Measurements from ENCODE around the gene BNC2. TPM values are rescaled to one million over a fixed set of nuclear protein-coding genes. Genes with fewer than 3 reads are reported as not detected.

The BNC2 gene
- total RNA-seq, 1 experiment from 2014 or later: 3.1 TPM

DNA sequence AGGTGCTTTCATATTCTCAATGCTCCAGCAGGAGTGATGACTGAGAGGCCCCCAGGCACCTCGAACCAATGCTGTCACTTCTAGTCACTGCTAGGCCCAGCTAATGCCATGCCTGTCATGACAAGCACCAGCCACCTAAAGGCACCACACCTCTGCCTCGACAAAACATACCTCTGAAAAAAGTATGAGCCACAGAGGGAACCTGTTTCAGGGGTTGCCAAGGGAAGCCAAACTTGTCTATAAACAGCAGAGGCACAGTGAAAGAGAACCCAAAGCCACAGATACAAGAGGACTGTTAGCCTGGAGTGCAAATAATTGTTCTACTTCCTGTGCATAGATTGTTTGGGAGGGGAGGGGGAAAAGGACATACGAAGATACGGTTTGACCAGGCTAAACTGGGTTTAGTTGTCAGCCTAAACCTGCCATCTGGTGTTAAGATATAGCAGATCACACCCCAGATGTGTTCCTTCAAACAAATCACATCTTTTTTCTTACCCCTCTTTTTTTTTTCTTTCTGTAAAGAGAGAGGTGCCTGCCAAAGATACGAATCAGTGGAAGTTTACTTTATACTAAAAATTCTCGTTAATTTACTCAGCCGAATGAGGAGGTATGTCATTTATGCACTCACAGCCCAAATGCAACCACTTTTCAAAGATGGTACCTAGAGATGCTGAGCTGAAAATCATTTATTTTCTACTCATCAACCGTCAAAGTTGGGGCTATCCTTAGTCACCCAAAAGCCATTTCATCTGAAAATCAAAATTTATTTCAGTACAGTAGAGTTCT lies 45.7 kb downstream of the BNC2 start:
- DNase-seq (ENCODE audit: low spot score): no peak
- in situ Hi-C loops (cut with HindIII; ENCODE audit: low sequenced_read_pairs): no loop called here

DNA sequence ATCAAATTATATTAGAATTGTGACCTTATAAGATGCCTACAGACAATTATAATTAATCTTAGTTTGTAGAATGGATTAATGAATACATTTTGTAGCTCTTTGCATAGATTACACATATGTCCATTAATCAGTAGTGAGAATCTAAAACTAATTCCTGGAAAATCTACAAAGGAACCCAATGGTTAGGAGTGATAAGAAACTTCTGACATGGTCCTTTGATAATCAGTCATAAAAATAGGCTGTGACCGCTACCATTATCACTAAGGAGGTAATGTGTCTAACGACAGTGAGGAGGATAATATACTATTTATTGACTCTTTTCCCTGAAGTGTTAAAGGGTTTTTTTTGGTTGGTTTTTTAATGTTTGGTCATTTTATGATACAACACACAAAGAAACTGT lies 46.6 kb downstream of the BNC2 start:
- no peak for DNase-seq (ENCODE audit: low spot score)
- in situ Hi-C loops (cut with HindIII; ENCODE audit: low sequenced_read_pairs): no loop called here

DNA sequence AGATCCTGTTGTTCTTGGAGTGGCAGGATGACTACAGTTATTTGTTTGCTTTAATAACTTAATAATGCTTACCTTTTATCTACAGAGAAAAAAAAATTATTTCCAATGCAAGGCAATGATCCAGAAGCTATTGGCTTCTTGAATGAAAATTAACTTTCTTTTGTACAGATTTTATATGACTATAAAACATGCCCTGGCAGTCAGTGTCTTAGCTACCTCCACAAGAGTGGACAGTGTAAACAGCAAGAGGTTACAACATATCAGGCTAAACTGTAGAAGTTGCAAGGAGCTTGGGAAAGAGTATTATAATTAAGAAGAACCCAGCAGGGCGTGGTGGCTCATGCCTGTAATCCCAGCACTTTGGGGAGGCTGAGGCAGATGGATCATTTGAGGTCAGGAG lies 49.1 kb downstream of the BNC2 start:
- DNase-seq (ENCODE audit: low spot score): no peak
- in situ Hi-C loops (cut with HindIII; ENCODE audit: low sequenced_read_pairs): no loop called here

DNA sequence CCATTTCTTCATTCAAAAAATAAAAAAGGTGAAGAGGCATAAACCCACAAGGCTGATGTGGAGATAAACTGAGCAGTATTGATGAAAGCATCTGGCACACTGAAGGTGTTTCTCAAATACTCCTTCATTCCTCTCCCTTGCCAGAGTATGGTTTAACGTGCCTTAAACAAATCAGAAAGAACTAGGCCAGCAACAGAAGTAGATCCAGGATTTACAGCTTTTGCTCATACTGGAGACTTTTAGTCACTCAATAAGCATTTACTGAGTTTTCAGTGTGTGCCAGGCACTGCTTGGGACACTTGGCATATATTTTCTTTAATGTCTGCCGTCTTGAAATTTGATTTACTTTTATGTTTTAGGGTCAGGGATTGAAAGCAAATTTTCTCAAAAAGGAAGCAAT lies 53.0 kb downstream of the BNC2 start:
- in situ Hi-C loops (cut with HindIII; ENCODE audit: low sequenced_read_pairs): no loop called here
- no peak for DNase-seq (ENCODE audit: low spot score)

DNA sequence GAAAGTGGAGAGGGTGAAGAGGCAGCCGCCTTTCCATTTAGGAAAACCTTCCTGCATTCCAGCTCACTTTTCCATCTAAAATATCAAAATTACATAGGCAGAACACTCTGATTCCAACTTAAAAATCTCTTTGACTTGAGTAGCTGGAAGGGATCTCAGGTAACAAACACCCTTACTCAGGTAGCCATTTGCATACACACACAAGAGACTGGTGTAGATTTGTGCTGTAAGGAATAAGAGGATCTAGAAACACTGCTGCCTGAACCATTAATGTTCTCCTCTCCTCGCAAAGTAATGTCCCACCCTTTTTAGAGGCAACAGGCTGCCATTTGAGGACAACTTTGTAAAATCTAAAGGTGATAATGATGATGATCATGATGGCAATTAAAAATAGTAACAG lies 53.5 kb downstream of the BNC2 start:
- in situ Hi-C loops (cut with HindIII; ENCODE audit: low sequenced_read_pairs): no loop called here
- DNase-seq (ENCODE audit: low spot score): no peak

DNA sequence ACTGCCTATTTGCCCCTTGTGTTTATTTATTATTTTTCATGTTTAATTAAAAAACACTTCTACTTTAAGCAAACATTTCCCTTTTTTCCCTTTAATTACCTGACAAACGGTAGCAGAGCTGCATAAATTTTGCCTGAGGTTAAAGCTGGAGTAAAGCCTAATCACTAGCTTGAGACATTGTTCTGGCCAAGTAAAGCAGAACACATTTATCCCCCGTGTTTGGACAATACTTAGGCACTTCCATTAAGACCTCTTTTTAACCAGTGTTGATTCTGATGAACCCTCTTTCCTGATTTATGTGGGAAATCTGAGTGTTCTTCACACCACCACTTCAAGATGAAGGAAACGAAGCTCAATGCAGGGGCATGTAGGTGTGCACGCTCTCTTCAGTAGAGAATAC lies 54.5 kb downstream of the BNC2 start:
- no peak for DNase-seq (ENCODE audit: low spot score)
- in situ Hi-C loops (cut with HindIII; ENCODE audit: low sequenced_read_pairs): no loop called here

DNA sequence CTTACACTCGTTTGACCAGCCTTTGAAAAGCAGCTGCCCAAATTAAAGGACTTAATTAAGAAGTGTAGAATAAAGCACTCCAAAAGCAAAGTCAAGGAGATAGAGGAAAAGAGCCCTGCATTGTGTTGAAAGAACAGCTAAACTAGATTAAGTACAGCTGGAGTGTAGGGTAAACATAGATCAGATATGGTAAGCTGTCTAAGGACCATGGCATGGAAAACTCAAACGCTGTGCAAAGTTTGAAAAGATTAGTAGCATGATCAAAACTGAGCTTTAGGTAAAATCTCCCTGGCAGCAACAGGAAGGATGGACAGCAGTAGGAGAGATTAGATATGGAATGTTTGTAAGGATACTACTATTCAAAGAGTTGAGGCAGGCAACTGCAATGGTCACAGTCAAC lies 55.4 kb downstream of the BNC2 start:
- in situ Hi-C loops (cut with HindIII; ENCODE audit: low sequenced_read_pairs): no loop called here
- DNase-seq (ENCODE audit: low spot score): no peak

DNA sequence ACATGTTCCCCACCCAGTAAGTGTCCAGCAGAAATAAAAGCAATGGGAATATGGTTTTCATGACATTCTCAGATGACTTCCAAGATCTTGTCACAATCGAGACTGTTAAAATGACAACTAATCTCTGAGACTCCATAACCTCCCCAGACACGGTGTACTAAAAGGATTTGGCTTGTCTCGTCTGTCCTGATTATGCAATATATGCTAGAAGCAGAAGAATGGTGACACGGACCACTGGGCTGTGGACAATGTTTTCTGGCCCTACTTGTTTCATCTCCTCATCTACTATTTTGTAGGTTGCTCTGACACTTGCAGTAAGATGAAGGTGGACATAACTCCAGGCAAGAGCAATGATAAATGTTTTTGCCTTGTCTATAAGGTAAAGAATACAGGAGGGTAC lies 56.6 kb downstream of the BNC2 start:
- in situ Hi-C loops (cut with HindIII; ENCODE audit: low sequenced_read_pairs): no loop called here
- DNase-seq (ENCODE audit: low spot score): no peak

DNA sequence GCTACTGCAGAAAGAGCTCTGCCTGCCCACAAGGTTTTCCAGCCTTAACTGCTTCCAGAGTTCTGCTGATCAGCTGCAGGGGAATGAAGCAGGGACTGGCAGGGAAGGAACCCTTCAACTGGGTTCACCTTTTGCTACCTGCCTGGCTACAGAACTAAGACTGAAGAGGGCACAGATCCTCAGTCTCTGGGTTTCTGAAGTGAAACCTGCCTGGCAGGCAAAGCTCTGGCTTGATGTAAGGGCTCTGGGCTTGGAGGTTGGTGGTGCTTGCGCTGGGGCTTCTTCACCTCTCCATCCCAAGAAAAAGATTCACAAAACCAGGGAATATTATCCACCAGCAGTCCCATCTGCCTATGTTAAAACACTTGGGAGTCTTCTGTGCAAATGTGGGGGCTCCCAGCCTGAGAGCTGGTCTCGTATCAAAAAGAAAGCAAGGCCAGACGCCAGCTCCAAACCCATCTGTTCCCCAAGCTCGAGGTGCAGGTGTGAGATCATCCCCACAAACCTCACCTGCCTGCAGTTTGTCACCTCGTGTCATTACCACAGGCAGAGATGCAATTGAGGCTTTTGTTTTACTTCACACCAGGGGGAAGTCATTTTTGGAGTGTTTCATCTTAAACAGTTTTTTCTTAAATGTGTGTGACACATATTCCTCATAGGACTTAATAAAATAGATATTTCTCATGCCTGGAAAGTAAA lies 58.3 kb downstream of the BNC2 start:
- DNase-seq (ENCODE audit: low spot score): no peak

DNA sequence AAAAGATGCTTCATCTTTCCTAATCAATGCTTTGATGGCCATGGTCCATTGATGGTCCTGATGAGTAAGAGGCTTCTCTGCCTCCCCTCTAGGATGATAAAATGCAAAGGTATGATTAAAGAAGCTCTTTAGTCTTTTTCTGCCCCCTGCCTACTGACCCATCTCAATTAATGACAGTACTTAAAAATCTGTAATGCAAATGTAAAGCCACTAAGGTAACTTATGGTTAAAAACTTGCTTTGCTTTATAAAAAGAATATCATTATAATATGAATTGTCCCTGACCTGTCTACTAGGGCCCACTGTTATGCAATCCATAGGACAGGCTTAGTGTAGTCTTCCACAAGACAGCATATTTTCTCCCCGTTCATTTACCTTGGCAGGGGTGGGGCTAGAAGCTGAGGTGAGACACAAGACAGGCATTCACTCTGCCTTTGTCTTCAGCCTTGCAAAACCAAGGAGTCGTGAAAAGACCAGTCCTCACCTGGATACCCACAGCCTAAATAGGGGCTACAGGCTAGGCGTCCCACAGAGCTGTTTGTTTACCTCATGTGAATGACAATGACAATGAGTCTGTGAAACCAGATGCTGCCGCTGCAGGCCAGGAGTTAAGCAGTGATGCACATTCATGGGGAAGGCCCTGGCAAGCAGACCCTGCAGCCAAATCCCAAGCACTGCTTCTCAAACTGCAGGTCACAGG lies 60.4 kb downstream of the BNC2 start:
- in situ Hi-C loops (cut with HindIII; ENCODE audit: low sequenced_read_pairs): no loop called here
- DNase-seq (ENCODE audit: low spot score): no peak

More for the DNA sequence above, 58.3 kb downstream of the BNC2 start:
- in situ Hi-C loops (cut with HindIII; ENCODE audit: low sequenced_read_pairs): no loop called here

DNA sequence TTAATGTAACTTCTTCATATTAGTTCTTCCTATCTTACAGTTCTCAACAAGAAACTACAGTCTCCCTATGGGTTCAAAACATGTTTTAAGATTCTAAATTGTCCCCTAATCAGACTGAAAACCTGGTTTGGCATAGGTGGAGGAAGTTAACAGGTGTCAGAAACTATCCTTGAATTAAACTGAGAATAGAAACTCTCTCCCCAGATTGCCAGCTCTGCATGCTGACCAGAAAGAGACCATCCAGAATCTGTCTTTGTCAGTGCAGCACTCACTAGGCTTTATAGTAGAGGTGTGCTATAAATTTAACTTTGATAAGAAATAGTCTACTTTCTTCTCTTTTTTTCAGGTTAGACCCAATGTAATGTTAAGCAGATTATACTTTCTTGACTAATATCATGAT lies 63.8 kb downstream of the BNC2 start:
- no peak for DNase-seq (ENCODE audit: low spot score)
- in situ Hi-C loops (cut with HindIII; ENCODE audit: low sequenced_read_pairs): no loop called here

DNA sequence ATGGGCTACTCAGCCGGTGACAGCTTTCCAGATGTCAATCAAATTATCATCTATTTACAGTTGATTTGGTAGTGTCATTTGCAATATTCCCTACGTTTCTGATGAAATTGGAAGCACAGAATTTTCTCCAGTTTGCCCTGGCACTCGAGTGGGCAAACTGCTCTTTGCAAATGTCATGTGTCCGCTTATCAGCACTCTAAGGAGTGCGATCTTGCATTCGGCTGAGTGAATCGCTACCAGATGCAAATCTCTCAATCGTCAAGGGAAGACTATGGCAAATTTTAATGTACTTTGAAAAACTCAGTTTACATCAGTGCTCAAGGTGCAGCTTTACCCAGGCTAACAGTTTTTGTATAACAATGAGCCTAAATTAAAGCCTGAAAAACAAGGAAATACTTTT lies 66.8 kb downstream of the BNC2 start:
- DNase-seq (ENCODE audit: low spot score): no peak
- in situ Hi-C loops (cut with HindIII; ENCODE audit: low sequenced_read_pairs): no loop called here

DNA sequence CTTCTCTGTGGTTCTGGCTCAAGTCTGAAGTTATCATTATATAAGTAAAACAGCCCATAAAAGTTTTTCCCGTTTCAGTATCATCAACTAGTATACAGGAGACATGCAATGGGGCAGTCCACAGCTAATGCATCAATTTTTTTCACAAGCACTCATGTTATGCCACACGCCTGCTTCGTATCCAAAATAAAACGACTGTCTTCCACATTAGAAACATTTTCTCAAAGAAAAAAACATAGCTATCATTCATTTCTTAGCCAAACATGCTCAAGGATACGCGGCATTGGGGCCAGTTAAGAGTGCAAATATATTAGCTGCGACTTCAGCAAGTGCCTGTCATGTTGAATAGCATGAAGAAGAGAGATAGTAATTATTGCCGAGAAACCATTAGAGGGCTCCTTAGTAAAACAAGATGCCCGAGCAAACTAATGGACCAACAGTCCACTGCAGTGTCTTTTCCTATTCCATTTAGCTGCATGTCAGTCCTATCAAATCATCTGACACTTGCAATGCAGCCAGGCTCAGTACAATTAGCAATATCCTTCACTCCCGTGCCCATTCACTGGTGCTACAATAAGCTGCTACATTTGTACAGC lies 68.5 kb downstream of the BNC2 start:
- in situ Hi-C loops (cut with HindIII; ENCODE audit: low sequenced_read_pairs): no loop called here
- no peak for DNase-seq (ENCODE audit: low spot score)

DNA sequence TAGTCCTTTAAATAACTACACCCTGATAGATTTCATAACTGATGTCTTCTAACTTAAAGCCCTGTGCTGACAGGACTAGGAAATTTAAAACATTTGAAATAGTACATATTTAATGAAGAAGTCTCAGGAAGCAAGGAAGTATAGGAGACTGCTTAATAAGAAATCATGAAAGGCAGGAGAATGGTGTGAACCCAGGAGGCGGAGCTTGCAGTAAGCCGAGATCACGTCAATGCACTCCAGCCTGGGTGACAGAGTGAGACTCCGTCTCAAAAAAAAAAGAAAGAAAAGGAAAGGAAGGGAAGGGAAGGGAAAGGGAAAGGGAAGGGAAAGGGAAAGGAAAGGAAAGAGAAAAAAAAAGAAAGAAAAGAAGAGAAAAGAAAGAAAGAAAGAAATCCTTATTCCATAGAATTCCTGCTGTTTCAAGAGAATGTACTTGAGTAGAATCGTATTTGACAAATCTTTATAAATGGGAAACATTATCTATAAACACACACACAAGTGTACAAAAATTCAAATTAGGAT lies 74.1 kb downstream of the BNC2 start:
- in situ Hi-C loops (cut with HindIII; ENCODE audit: low sequenced_read_pairs): no loop called here
- DNase-seq (ENCODE audit: low spot score): no peak

DNA sequence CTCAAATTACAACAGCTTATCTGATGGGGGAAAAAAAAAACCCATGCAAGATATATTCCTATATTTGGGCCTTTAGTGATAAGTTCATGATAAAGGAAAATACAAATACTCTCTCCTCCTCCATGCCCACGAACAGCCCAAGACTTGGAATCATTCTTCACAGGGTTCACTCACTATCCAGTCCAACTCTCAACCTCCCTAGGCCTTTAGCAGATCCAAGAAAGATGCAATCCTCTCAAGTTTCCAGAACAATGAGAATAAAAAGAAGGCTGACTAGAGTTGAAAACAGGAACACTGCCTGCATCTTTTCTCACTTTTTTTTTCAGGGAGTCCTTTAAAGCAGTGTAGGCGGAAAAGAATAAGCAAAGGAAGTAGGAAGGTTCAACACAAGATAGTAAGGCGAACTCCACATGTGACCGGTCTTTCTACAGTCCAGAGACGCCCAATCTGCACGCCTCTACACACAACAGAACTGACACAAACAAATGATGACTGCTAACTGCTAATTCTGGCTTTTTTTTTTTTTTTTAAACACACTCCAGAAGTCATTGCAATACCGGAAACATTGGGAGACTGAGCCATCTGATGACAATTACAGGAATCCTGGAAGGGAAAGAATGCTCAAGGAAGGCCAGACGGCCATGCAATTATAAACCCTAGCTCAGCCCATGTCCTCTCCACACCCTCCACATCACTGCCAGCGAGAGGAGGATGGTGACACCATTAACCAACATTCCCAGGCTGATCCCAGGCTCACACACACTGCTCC lies 75.4 kb downstream of the BNC2 start:
- DNase-seq (ENCODE audit: low spot score): no peak
- in situ Hi-C loops (cut with HindIII; ENCODE audit: low sequenced_read_pairs): no loop called here

DNA sequence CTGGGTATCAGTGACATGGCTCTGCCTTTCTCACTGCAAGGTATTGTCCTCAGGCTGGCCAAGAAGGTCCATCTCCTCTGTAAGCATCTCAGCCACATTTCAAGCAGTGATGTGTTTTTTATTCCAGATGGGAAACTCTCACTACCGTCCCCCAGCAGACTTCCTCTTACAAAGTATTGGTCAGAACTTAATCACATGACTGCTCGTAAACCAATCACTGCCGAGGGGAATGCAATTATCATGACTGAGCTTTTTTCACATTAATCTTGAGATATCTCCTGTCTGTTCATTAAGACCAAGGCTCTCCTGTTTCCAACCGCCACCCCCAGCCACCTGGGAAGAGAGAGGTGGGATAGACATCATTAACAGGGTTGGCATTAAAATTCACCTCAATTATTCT lies 76.4 kb downstream of the BNC2 start:
- in situ Hi-C loops (cut with HindIII; ENCODE audit: low sequenced_read_pairs): no loop called here

DNA sequence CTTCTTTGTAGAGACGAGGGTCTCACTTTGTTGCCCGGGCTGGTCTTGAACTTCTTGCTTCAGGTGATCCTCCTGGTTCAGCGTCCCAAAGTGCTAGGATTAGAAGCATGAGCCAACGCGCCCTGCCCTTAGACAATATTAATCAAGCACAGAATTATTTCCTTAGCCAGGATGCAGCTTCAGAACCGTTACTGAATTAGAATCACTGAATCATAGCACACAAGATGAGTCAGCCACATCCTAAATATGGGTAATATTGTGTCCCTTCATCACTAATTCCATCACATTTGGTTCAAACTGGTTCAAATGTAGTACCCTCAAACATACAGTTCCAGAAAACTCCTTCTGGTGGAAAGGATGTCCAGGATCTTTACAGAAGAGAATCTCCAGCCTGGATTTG lies 82.7 kb downstream of the BNC2 start:
- in situ Hi-C loops (cut with HindIII; ENCODE audit: low sequenced_read_pairs): no loop called here

More for the DNA sequence above, 76.4 kb downstream of the BNC2 start:
- no peak for DNase-seq (ENCODE audit: low spot score)

DNA sequence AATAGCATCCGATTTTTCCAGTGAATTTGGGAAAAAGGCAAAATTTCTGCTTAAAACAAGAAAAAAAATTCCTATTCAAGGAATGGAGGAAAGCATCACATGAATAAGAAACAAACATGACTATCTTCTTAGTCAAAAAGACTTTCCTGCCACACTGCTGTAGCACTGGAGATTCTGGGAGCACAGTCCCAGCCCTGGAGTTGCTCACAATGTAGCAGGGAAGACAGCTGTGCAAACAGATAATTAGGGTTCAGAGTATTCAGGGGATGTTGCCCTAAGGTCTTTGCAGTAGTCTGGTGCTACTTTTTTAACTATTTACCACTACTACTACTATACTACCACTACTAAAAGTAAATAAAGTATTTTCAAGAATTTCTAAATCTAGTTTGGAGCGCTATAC lies 86.5 kb downstream of the BNC2 start:
- no peak for DNase-seq (ENCODE audit: low spot score)
- in situ Hi-C loops (cut with HindIII; ENCODE audit: low sequenced_read_pairs): no loop called here

More for the DNA sequence above, 82.7 kb downstream of the BNC2 start:
- no peak for DNase-seq (ENCODE audit: low spot score)

DNA sequence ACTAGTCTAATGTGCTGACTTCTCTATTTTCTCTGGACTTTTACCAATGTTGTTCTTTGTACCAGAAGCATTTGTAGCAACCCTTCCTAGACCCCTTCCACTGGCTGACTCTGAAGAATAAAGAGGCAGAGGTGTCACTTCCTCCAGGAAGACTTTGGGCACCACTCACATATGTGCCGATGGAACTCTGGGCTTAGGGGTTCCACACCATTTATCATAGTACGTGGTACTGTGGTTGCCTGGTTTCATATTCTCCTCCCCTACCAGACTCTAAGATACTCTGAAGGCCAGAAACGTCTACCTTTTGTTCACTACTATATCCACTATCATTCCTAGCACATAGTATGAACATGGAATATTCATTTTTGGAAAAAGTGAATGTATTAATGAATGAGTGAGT lies 88.0 kb downstream of the BNC2 start:
- in situ Hi-C loops (cut with HindIII; ENCODE audit: low sequenced_read_pairs): no loop called here

More for the DNA sequence above, 88.0 kb downstream of the BNC2 start:
- DNase-seq (ENCODE audit: low spot score): no peak

All from G401 (cell line).